GM19452 (cell line): ENCODE measurements around the gene CTBP1.

Source experiments
- ATAC-seq: cut with Tn5 transposase; IDR thresholded peaks from one replicate; pipeline ENCODE4 v1.9.1; 2021; ENCODE audit not compliant: unreplicated experiment

The CTBP1 gene

DNA sequence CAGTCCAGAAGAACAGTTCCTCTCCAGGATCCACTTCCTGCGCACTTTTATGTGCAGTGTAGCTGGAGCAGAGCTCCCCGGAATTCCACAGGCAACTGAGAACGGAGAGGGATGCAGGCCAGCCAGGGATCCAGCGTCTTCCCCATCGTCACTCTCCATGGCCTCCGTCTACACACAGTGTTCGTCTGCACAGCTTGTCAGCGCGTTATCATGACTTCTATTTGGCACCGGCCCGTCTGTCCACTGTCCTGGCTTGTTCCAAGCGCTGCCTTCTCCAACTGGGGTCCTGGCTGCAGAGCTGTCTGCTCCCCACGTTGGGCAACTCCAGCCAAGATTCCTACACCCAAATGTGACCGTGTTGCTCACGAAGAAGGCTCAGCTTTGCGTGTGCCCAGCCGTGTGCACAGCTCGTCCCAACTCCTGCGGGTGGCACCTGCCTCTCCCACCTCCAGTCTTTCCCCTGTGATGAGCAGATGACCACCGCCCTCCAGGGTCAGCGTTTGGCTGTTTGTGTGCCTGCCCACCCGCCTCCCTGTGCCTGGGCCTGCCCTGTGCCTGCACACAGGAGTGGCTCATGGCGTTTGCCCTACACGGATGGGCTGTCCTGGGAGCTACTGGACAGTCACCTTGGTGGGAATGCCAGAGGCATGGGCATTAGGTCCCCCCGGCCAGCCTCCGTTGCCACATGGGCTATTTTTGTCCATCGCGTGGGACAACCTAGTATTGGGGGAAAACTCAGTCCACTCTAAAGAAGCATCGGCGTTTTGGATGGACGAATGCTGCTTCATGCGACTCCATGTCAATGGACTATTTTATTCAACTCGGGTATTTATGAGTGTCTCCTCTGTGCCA lies 2.2 kb upstream of the CTBP1 start:
- ATAC-seq = no peak

DNA sequence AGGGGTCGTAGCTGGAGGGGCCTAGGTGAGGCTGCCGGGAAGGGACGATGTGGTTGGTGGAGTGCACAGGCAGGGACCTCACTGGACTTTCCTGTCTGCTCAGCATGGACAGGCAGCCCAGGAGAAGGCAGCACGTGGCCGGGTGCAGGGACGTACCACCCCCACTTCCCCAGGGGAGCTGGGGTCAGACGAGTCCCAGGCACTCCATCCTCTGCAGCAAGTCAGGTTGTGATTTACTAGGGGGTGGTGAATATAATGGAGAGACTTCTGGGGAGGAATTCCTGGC lies 1.5 kb upstream of the CTBP1 start:
- no peak for ATAC-seq

DNA sequence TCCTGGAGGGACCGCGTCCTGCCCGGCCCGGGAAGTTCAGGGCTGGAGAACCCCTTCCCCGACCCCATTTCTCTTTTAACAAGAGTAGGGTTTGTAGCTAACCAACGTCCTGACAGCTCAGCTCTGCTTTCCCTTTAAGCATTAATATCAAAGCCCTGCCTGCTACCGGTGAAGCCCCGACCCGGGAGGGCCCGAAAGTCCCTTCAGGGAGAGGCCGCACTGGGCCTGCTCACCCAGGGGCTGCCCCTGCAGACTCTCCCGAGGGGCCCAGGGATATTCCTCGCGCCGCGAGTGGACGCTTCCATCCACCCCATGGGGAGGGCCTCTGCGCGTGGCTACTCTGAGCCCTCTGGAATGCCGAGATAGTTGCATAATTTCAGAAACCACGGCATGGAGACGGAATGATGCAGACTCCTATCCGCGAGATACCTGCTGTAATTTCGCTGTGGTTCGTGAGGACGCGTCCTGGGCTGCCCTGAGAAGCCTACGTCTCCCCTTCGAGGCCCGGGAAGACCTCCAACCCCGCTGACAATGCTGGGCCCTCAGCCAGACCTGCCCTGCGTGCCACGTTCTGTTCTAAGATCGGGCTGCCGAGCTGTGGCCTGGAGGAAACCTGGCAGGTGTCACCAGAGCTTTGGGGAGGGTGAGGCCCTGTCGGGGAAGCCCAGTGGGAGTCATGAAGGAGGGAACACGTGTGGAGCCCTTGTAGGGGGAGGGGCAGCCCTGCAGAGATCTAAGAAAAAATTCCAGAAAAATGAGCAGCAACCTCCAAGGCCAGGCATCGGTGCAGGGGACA lies 999 bp upstream of the CTBP1 start:
- peak; percentile 3 for ATAC-seq

DNA sequence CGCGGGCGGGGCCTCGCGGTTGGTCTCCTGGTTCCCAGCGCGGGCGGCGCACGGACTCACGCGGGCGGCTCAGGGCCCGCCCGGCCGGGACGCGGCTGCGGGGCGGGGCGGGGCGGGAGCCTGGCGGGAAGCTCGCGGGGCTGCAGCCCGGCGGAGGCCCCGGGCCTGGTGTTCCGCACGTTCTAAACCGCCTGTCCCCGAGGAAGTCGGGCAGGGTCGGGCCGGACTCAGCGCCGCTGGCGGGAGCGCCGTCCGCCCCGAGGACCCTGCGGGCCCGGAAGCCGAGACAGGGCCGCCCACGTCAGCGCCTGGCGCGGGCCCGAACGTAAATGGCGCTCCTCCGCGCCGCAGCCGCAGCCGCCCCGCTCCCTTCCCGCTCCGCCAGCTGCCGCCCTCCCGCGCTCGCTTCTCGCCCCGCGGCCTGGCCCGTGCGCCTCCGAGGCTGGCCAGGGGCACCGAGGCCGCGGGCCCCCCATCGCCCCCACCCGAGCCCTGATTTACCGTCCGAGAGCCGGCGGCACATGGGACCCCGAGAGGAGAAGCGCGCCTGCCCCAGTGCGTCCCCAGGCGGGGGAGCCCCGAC lies 309 bp upstream of the CTBP1 start:
- peak; percentile 56 for ATAC-seq

DNA sequence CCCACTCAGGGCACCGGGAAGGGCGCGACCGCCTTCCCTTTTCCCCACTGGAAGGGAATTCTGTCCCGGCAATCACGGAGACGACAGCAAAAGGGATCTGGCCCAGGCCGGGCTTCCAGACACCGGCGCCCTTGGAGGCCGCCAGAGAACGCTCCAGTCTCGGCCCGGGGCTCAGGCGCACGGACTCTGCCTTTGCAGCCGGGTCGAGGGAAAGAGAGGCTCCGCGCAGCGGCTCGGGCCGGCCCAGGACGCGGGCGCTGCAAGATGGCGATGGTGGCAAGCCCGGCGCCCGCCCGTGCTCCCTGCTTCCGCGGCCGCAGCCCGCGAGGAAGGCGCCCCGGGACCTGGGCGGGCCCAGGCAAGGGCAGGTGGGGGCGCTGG lies 1.1 kb downstream of the CTBP1 start:
- peak; percentile 20 for ATAC-seq

DNA sequence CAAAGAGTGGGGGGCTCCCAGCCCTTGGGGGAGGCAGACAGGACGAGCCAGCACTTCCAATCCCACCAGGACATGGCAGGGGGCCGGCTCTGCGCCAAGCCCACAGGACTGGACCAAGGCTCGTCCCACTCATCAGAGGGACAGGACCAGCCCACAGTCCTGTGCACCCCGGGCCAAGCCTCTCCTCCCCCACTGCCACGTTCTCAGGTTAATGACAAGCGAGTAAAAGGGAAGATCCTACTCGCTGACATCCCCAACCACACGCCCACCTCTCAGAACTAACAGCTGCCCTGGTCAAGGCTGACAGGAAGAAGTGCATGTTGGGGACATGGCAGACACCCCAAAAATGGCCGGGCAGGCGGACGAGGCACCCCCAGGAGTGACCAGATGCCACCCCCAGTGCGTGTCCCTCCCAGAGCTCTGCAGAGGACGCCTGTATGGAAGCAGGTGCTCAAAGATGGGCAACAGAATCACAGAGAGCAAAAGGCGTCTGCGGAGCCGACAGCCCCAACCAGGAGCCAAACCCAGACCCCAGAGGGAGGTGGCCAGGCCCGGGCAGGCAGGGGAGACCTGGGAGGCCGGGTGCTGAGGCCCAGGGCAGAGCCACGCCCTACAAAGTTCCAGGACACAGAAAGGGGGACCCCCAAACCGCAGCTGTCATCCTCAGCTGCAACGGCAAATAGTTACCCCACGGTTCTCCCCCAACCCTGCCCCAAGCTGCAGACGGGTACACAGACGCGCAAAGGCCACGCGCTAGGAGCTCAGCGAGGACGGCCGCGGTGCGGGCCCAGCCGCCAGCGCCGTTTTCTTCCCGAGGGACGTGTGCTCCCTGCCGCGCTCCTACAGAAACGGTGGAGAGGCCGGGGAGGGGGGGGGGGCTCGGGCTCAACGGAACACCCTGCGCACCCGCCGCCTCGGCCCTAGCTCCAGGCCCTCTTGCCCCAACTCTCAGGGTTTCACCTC lies 1.7 kb downstream of the CTBP1 start:
- no peak for ATAC-seq

DNA sequence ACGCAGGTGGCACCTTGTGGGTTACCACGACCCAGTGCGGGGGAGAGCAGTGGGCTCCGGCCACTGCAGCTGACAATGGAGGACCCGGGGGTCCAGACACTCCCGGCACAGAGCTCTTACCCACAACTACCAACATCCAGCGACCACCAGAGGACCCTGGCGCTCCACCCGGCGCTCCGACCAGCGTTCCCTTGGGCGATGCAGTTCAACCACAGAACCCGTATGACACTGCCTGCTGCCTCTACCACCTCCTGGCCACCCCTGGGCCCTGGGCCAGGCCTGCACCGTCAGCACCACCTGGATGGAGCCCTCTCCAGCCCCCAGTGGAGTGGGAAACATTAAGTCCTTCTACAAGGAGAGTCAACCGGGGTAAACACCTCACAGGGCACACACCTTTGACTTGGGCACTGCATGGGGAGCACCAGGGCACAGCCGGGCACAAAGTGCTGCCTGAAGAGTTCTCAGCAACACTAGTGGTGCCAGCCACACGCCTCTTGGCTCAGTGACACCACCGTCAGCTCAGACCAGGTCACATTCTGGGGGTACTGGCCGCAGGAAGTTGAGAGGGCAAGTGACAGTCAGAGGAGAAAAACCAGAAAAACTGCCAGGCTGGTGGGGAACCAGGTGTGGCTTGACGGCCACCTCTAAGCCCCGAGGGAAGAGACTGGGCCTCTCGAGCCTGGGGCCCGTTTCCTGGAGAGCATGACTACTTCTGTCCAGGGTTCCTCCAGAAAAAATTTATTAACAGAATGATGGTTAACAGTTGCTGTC lies 2.6 kb downstream of the CTBP1 start:
- no peak for ATAC-seq

DNA sequence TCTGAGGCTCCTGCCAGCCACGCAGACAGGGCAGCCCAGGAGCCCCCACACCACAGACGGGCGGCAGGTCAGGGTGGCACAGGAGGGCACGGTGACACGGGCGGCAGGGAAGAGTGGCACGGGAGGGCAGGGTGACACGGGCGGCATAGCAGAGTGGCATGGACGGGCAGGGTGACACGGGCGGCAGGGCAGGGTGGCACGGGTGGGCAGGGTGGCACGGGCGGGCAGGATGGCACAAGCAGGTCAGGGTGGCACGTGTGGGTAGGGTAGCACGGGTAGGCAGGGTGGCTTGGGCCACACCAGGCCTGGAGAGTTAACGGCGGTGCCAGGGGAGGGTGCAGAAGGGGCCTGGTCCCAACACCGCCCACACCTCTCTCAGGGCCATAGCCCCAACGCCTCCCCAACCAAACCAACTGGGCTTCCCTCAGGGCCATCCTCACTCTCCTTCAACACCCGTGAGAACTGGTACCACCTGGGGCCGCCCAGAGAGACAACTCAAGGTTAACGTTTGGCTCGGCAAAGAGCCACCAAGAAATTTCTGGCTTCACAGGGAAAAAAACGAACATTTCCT lies 3.4 kb downstream of the CTBP1 start:
- ATAC-seq = no peak

DNA sequence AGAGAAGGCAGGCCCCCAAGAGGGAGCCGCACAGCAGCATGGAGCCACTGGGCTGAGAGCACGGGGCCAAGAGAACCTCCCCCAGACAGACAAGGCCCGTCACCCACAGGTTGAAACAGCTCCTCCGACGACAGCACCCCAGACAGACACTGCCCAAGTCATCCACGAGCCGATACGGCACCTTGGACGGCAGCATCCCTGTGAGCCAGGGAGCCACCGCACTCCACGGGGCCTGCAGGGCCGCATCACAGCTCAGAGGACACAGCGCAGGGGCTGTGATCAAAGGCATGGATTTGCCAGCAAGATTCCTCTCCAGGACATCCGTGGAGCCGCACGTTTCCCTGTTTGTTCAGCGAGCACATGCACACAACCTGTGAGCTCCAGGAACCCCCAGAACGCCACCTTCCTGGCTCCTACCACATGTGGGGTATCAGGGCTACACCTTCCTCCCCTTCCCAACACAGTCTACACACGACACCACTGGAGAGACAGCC lies 3.9 kb downstream of the CTBP1 start:
- ATAC-seq = no peak

DNA sequence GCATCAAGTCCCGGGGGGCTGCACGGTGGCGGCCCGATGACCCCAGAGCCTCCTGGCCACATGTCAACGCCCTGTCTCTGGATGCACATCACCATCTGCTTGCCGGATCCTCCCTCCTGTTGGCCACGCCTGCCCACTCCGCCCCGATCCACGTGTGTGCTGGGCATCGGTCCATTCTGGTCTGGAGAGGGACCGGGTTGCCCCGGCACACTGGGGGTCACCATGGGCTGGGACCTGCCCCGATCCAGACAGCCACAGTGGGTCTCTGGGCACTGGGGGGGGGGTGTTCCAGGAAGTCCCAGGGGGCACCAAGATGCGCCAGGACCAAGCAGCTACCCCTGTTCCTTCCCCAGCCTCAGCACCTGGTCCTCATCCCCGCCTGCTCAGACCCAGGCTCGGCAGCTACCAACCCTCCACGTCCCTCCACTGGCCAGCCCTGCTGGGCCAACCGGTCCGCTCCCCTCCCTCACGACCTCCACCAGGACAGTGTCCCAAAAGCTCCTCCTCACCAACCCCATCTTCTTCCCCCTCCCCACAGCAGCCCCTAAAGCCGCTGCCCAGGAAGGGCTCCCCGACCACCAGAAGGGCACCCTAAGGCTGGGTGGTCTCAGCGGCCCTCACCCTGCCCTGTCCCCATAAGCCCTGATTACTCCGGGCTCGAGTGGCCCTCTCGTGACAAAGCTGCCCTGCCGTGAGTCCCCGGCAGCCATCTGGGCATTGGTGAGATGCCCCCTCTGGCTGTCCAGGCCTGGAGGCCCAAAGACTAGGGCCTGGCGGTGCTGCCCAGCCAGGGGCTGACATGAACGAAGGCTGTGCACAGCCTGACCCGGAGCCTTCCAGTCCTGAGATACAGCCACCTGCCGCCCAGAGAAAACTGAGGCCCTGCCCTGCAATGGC lies 4.6 kb downstream of the CTBP1 start:
- no peak for ATAC-seq

DNA sequence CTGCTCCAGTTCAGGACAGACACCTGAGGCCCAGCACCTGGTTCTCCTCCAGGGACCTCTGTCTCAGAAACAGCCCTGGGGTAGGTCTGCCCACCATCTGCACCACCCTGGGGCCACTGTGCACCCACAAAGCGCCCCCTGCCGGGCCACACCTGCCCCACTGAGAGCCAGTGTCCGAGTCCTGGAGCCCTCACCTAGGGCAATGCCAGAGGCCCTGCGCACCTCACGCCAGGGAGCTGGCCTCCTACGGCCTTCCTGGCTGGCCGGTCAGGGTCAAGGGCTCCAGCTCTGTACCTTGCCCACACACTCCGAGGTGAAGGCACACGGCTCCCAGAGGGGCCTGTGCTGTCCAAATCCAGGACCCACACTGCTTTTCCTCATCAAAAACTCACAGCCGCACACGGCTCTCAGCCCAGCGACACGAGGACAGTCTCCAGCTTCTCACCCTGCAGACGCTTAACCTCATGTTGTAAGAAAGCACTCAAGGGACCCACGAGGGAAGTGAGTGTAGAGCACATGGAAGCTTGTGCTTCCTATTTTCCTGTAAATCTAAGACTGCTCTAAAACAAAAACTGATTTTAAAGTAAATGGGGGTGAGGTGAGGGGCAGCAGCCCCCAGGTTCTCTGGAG lies 5.4 kb downstream of the CTBP1 start:
- no peak for ATAC-seq

DNA sequence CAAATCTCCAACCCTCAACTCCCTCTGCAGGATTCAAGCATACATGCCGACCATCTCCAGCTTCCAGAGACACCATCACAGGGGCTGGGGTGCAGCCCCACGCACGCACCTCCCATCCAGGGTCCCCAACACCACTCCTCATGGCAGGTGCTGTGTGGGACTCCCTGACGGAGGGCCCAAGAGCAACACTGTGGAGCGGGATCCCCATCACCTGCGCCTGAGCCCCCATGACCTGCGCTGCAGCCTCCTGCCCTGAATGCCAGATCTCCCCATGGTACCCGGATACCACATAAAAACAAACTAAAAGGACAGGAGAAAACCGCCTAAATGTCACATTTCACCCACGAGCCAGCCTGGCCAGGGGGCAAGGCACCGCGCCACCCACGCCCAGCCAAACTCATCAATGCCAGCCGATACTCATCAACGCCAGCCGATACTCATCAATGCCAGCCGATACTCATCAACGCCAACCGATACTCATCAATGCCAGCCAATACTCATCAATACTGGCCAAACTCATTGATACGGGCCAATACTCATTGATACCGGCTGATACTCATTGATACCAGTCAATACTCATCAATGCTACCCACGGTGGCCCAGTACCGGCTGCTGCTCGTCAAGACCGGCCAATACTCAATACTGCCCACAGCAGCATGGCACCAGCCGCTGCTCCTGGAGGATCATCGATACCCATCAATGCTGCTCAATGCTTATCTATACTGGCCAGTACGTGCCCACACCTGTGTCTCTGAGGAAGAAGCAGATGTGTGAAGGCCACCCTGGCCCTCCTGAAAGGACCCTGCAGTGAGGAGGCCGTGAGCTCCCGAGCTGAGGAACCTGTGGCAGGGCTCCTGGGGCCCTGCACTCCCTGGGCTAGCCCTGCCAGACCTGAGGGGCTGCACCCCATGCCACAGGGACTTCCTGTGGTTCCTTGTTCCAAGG lies 6.2 kb downstream of the CTBP1 start:
- ATAC-seq = no peak

DNA sequence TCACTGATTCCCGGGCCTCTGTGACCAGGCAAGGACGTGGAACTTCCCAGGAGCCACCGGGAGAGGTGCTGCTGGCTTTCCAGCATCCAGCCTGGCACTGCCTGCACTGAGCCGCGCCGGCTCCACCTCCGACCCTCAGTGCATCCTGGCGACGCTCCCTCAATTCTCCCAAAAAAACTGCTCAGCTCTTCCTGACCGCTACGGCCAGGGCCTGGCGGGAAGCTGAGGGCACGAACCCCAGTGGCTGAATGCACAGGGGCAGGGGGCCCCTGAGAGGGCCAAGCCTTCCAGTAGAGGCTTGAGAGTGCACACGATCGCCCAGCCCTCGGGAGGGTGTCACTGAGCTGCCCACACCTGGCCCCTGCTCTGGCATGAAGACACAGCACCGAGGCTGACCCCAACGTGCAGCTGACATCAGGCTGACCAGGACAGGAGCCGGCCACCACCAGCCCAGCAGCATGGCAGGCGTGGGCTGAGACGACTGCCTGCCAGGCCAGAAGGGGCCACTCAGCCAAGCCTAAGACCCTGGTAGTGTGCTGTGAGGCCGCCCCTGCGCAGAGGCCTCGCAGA lies 6.9 kb downstream of the CTBP1 start:
- ATAC-seq = no peak

DNA sequence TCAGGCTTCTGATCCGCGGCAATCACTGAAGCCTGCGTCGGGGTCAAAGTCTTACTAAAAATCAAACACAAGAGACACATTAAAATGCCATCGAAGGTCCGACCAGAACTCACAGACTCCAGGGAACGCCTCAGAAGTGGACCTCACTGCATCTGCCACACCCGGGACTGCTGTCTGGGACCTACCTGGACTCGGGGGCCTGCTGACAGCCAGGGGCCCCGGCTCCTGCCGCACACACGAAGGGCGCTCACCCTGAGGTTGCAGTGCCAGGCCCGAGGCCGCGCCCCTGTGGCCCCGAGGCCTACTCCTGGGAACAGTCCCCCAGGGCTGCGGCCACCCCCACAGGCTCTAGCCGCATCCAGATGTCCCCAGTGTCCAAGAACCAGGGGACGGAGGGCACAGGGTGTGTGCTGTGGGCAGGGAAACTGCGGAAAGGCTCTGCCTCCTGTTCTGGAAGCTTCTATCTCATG lies 7.4 kb downstream of the CTBP1 start:
- ATAC-seq = no peak

DNA sequence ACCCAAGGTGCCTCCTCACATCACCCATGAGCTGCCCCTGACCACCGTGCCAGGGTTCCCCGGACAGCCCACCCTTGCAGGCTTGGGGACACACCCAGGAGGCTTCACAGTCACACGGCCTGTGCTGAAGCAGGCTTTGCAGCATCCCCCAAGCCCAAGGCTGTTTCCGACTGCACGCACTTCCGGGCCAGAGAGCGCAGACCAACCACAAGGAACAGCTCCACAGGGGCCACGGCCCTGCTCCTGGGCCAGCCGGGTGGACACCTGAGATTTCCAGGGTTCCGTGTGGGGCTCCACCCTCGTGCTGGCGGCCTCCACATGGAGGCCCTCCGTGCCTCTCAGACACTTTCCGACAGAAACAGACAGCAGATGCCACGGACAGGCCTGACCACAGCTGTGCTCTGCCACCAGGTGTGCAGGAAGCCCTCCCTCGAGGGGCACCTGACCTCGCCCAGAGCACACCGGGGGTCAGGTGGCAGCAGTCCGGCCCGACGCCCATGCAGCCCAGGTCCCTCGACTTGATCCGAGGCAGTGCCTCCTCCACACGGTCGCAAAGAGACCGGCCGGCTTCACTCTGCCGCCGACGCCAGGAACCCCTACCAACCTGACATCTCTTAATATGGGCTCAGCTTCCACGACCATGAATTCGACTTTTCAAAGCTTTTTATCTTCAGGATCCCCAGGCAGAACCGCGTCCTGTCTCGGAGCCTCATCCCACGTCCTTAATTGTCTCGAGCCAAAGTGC lies 8.0 kb downstream of the CTBP1 start:
- no peak for ATAC-seq

DNA sequence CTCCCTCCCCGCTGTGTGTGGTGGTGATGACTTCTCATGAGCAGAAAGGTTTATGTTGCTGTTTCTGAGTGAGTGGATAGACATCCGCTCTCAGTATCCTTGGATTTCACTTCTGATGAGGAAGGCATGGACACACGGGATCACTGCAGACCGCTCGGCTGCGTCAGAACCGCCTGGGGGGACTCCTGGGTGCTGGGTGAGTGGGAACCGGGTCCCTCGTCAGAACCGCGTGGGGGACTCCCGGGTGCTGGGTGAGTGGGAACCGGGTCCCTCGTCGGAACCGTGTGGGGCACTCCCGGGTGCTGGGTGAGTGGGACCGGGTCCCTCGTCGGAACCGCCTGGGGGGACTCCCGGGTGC lies 9.0 kb downstream of the CTBP1 start:
- ATAC-seq = no peak
